IPS-18a (cell line): Measurements from ENCODE around the gene C2CD4A.

Experiments
- H3K27ac ChIP-seq: one replicate; pipeline ENCODE4 v1.5.1; 2013; ENCODE audit warnings: low read length
- H3K27me3 ChIP-seq: one replicate; pipeline ENCODE4 v1.6.1; 2013; ENCODE audit warnings: mild to moderate bottlenecking, low read length; ENCODE audit not compliant: control insufficient read depth, insufficient read depth
- H3K36me3 ChIP-seq: one replicate; pipeline ENCODE4 v1.6.1; 2013; ENCODE audit warnings: low read depth, low read length; ENCODE audit not compliant: control insufficient read depth
- H3K4me1 ChIP-seq: one replicate; pipeline ENCODE4 v1.6.1; 2013; ENCODE audit warnings: low read depth, low read length; ENCODE audit not compliant: control insufficient read depth
- H3K4me3 ChIP-seq: one replicate; pipeline ENCODE4 v1.5.1; 2013; ENCODE audit warnings: low read length
- H3K9ac ChIP-seq: one replicate; pipeline ENCODE4 v1.6.1; 2013; ENCODE audit warnings: mild to moderate bottlenecking, low read length, moderate library complexity
- H3K9me3 ChIP-seq: one replicate; pipeline ENCODE4 v1.6.1; 2013; ENCODE audit warnings: low read depth, low read length; ENCODE audit not compliant: control insufficient read depth

Gene C2CD4A

GRCh38 chr15:62107571-62108121 lies 40.9 kb downstream of the C2CD4A start:
- Histone ChIP-seq H3K4me1 (no peaks in the 10 kb centered on the region), H3K27ac (no peak overlapping the region), H3K27me3 (no peaks in the 10 kb centered on the region), H3K36me3 (no peaks in the 10 kb centered on the region), H3K4me3 (no peak overlapping the region), H3K9me3 (no peaks in the 10 kb centered on the region), H3K9ac (no peak overlapping the region)

- Histone ChIP-seq H3K36me3 (no peaks in the 10 kb centered on the region), H3K4me1 (no peaks in the 10 kb centered on the region), H3K9me3 (no peaks in the 10 kb centered on the region), H3K27me3 (no peaks in the 10 kb centered on the region), H3K4me3 (no peak overlapping the region), H3K9ac (no peak overlapping the region), H3K27ac (no peak overlapping the region)
Observed at GRCh38 chr15:62108411-62108810, 41.6 kb downstream of the C2CD4A start.

GRCh38 chr15:62109437-62109836 lies 42.7 kb downstream of the C2CD4A start:
- H3K4me1 ChIP-seq, result no peaks in the 10 kb centered on the region
- no peaks in the 10 kb centered on the region for H3K27me3 ChIP-seq
- no peak overlapping the region for H3K4me3 ChIP-seq
- H3K36me3 ChIP-seq, result no peaks in the 10 kb centered on the region
- no peak overlapping the region for H3K27ac ChIP-seq
- H3K9ac ChIP-seq, result no peak overlapping the region
- H3K9me3 ChIP-seq, result no peaks in the 10 kb centered on the region

GRCh38 chr15:62109982-62110851 lies 43.4 kb downstream of the C2CD4A start:
- Histone ChIP-seq H3K27me3 (no peaks in the 10 kb centered on the region), H3K9ac (no peak overlapping the region), H3K4me1 (no peaks in the 10 kb centered on the region), H3K4me3 (no peak overlapping the region), H3K36me3 (no peaks in the 10 kb centered on the region), H3K9me3 (no peaks in the 10 kb centered on the region), H3K27ac (no peak overlapping the region)

- Histone ChIP-seq H3K4me1 (no peaks in the 10 kb centered on the region), H3K9ac (no peak overlapping the region), H3K36me3 (no peaks in the 10 kb centered on the region), H3K4me3 (no peak overlapping the region), H3K27me3 (no peaks in the 10 kb centered on the region), H3K27ac (no peak overlapping the region), H3K9me3 (no peaks in the 10 kb centered on the region)
Observed at GRCh38 chr15:62112081-62112480, 45.3 kb downstream of the C2CD4A start.

GRCh38 chr15:62112616-62113593 lies 46.1 kb downstream of the C2CD4A start:
- no peak overlapping the region for H3K9ac ChIP-seq
- no peak overlapping the region for H3K4me3 ChIP-seq
- no peak overlapping the region for H3K27ac ChIP-seq
- no peaks in the 10 kb centered on the region for H3K27me3 ChIP-seq
- no peaks in the 10 kb centered on the region for H3K4me1 ChIP-seq
- H3K36me3 ChIP-seq, result no peaks in the 10 kb centered on the region
- no peaks in the 10 kb centered on the region for H3K9me3 ChIP-seq

GRCh38 chr15:62115847-62116246 lies 49.1 kb downstream of the C2CD4A start:
- no peak overlapping the region for H3K27ac ChIP-seq
- H3K4me3 ChIP-seq, result no peak overlapping the region
- H3K27me3 ChIP-seq, result no peaks in the 10 kb centered on the region
- H3K4me1 ChIP-seq, result no peaks in the 10 kb centered on the region
- H3K9me3 ChIP-seq, result no peaks in the 10 kb centered on the region
- no peaks in the 10 kb centered on the region for H3K36me3 ChIP-seq
- no peak overlapping the region for H3K9ac ChIP-seq

GRCh38 chr15:62118520-62119226 lies 51.9 kb downstream of the C2CD4A start:
- H3K36me3 ChIP-seq, result no peaks in the 10 kb centered on the region
- no peak overlapping the region for H3K27ac ChIP-seq
- H3K9me3 ChIP-seq, result no peaks in the 10 kb centered on the region
- no peak overlapping the region for H3K9ac ChIP-seq
- H3K4me1 ChIP-seq, result no peaks in the 10 kb centered on the region
- no peak overlapping the region for H3K4me3 ChIP-seq
- H3K27me3 ChIP-seq, result no peaks in the 10 kb centered on the region

- H3K36me3 ChIP-seq, result no peaks in the 10 kb centered on the region
- H3K4me3 ChIP-seq, result no peak overlapping the region
- no peaks in the 10 kb centered on the region for H3K4me1 ChIP-seq
- no peak overlapping the region for H3K9ac ChIP-seq
- no peak overlapping the region for H3K27ac ChIP-seq
- no peaks in the 10 kb centered on the region for H3K9me3 ChIP-seq
- H3K27me3 ChIP-seq, result no peaks in the 10 kb centered on the region
Observed at GRCh38 chr15:62119227-62119864, 52.6 kb downstream of the C2CD4A start.

- Histone ChIP-seq H3K9me3 (no peaks in the 10 kb centered on the region), H3K27me3 (no peaks in the 10 kb centered on the region), H3K27ac (no peak overlapping the region), H3K9ac (no peak overlapping the region), H3K4me3 (no peak overlapping the region), H3K36me3 (no peaks in the 10 kb centered on the region), H3K4me1 (no peaks in the 10 kb centered on the region)
Observed at GRCh38 chr15:62119874-62120273, 53.1 kb downstream of the C2CD4A start.
